HG02840 (cell line): ENCODE results near the gene BACH2.
A peak's percentile ranks its signal among the peaks of the same experiment; 100 is the strongest.
"Not testable (repeated sequence)": the region's sequence is repeated elsewhere in the genome, so short reads cannot be mapped to it uniquely, and the experiment has no call there.

Source experiments
- ATAC-seq: cut with Tn5 transposase; IDR thresholded peaks from one replicate; pipeline ENCODE4 v1.9.1; 2021; ENCODE audit warnings: mild to moderate bottlenecking, moderate library complexity, moderate number of reproducible peaks; ENCODE audit not compliant: unreplicated experiment, low FRiP score

The BACH2 gene

GRCh38 chr6:90284236-90285041 is 12.2 kb downstream of the BACH2 start:
- peak; percentile 77 for ATAC-seq

- ATAC-seq, result not testable (repeated sequence)
These were observed 14.4 kb downstream of the BACH2 start for GRCh38 chr6:90282265-90282664.

GRCh38 chr6:90278129-90278528 is 18.5 kb downstream of the BACH2 start:
- ATAC-seq, result no peak

GRCh38 chr6:90277302-90278011 is 19.2 kb downstream of the BACH2 start:
- no peak for ATAC-seq

GRCh38 chr6:90274451-90275030 is 22.1 kb downstream of the BACH2 start:
- ATAC-seq, result no peak

- no peak for ATAC-seq
These were observed 22.8 kb downstream of the BACH2 start for GRCh38 chr6:90273863-90274262.

- ATAC-seq, result no peak
These were observed 23.7 kb downstream of the BACH2 start for GRCh38 chr6:90272895-90273294.

- no peak for ATAC-seq
These were observed 24.8 kb downstream of the BACH2 start for GRCh38 chr6:90271831-90272230.

- no peak for ATAC-seq
These were observed 27.3 kb downstream of the BACH2 start for GRCh38 chr6:90269334-90269733.

- ATAC-seq, result no peak
These were observed 28.5 kb downstream of the BACH2 start for GRCh38 chr6:90268178-90268577.

GRCh38 chr6:90266905-90267621 is 29.6 kb downstream of the BACH2 start:
- ATAC-seq, result no peak

GRCh38 chr6:90264561-90264960 is 32.1 kb downstream of the BACH2 start:
- ATAC-seq, result no peak

- ATAC-seq, result no peak
These were observed 33.0 kb downstream of the BACH2 start for GRCh38 chr6:90263633-90264032.

- no peak for ATAC-seq
These were observed 34.8 kb downstream of the BACH2 start for GRCh38 chr6:90261801-90262200.

GRCh38 chr6:90257486-90257738 is 39.2 kb downstream of the BACH2 start:
- no peak for ATAC-seq

GRCh38 chr6:90256698-90257485 is 39.8 kb downstream of the BACH2 start:
- no peak for ATAC-seq

GRCh38 chr6:90253631-90254030 is 43.0 kb downstream of the BACH2 start:
- no peak for ATAC-seq

- peak; percentile 90 for ATAC-seq
These were observed 45.2 kb downstream of the BACH2 start for GRCh38 chr6:90251295-90251992.

- ATAC-seq, result no peak
These were observed 46.2 kb downstream of the BACH2 start for GRCh38 chr6:90250405-90250804.

GRCh38 chr6:90249458-90249857 is 47.2 kb downstream of the BACH2 start:
- no peak for ATAC-seq
